ENCODE data around the gene ARPC5L. TPM values are rescaled to one million over a fixed set of nuclear protein-coding genes. Genes with fewer than 3 reads are reported as not detected.

ARPC5L gene
- total and polyA plus RNA-seq, 2 donors from 2014 or later = 31.7 to 52.7 TPM

DNA sequence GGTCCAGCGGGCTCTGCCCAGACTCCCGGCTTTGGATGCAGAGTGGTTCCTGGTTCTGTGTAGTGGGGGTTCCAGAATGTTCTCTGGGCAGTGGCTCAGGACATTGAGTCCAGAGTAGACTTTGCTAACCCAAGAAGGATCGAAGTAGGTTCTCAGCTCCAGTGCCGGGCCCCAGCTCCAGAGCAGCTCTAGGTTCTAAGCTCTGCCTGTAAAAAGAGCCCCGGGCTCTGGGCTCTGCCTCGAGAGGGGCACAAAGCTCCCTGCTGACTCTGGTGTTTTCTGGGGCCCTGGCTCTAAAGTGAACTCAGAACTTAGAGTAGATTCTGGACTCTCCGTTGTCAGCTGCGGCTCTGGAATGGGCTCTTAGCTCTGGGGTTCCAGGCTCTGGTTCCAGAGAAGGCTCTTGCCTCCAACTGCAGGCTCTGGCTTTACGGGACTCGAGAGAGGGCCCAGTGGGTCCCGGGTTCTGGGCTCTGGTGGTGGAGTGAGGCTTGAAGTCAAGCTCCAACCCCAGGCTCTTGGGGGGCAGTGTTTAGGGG is 8.3 kb upstream of the ARPC5L start:
- Histone ChIP-seq H3K27me3 (ENCODE audit: control insufficient read depth, insufficient read depth, low read length) (no peaks in the 10 kb centered on the region), H3K4me3 (ENCODE audit: low read length in 3 of 3) (peak overlapping the region in 1 of 3 donors; percentile 43), H3K4me1 (ENCODE audit: control insufficient read depth in 2 of 3, insufficient read depth in 2 of 3, low read depth in 1 of 3, low read length in 3 of 3) (peaks cover 0 to 10% (median 0%) of the 10 kb centered on the region in 3 donors), H3K9ac (ENCODE audit: low read length in 3 of 3) (peak overlapping the region in 1 of 3 donors; percentile 37), H3K27ac (ENCODE audit: low read depth in 2 of 2, low read length in 2 of 2) (no peak overlapping the region), H3K9me3 (ENCODE audit: control insufficient read depth in 2 of 3, insufficient read depth in 1 of 3, low read length in 3 of 3) (no peaks in the 10 kb centered on the region), H3K36me3 (ENCODE audit: control insufficient read depth in 2 of 3, insufficient read depth in 3 of 3, low read length in 3 of 3) (peaks cover 0 to 13% (median 8%) of the 10 kb centered on the region in 3 donors)
- FAIRE-seq = no peak
- intact Hi-C loops (cut with DNase I) = loop anchor here (5.0 kb wide), 1 partner anchor 76 kb away; the partner anchor contains the start of gene OLFML2A
- no peak for TF ChIP-seq CTCF (IDR thresholded peaks at IDR 0.05; ENCODE audit: borderline replicate concordance, extremely low read depth, insufficient read depth)
- DNase-seq = no peak

GRCh38 chr9:124854161-124854560 is 7.8 kb upstream of the ARPC5L start:
- intact Hi-C loops (cut with DNase I) = loop anchor here (5.0 kb wide), 1 partner anchor 77 kb away; the partner anchor contains the start of gene OLFML2A
- TF ChIP-seq CTCF (IDR thresholded peaks at IDR 0.05; ENCODE audit: borderline replicate concordance, extremely low read depth, insufficient read depth) = no peak
- Histone ChIP-seq H3K9ac (ENCODE audit: low read length in 3 of 3) (no peak overlapping the region), H3K4me3 (ENCODE audit: low read length in 3 of 3) (no peak overlapping the region), H3K36me3 (ENCODE audit: control insufficient read depth in 2 of 3, insufficient read depth in 3 of 3, low read length in 3 of 3) (peaks cover under 1 to 18% (median 8%) of the 10 kb centered on the region in 3 donors), H3K27ac (ENCODE audit: low read depth in 2 of 2, low read length in 2 of 2) (no peak overlapping the region), H3K4me1 (ENCODE audit: control insufficient read depth in 2 of 3, insufficient read depth in 2 of 3, low read depth in 1 of 3, low read length in 3 of 3) (peaks cover 0 to 10% (median 0%) of the 10 kb centered on the region in 3 donors), H3K9me3 (ENCODE audit: control insufficient read depth in 2 of 3, insufficient read depth in 1 of 3, low read length in 3 of 3) (no peaks in the 10 kb centered on the region), H3K27me3 (ENCODE audit: control insufficient read depth, insufficient read depth, low read length) (no peaks in the 10 kb centered on the region)
- FAIRE-seq (no peak), DNase-seq (no peak)

DNA sequence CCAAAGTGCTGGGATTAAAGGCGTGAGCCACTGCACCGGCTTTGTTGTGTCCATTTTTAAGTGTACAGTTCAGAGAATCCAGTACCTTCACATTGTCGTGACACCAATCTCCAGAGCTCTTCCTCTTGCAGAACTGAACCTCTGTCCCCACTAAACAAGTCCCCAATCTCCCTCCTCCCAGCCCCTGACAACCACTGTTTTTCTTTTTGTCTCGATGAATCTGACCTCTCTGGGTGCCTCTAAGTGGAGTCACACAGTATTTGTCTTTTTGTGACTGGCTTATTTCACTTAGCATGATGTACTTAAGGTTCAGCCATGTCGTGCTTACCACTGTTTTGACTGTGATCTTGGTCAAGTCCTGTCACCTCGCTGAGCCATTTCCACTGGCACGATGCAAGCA is 7.1 kb upstream of the ARPC5L start:
- no peak for TF ChIP-seq CTCF (IDR thresholded peaks at IDR 0.05; ENCODE audit: borderline replicate concordance, extremely low read depth, insufficient read depth)

More for the DNA sequence above, 7.1 kb upstream of the ARPC5L start:
- no peaks in the 10 kb centered on the region for H3K27me3 ChIP-seq (ENCODE audit: control insufficient read depth, insufficient read depth, low read length)
- FAIRE-seq = no peak
- H3K4me1 ChIP-seq (ENCODE audit: control insufficient read depth in 2 of 3, insufficient read depth in 2 of 3, low read depth in 1 of 3, low read length in 3 of 3) = peaks cover 0 to 10% (median 0%) of the 10 kb centered on the region in 3 donors
- no peak for DNase-seq
- H3K27ac ChIP-seq (ENCODE audit: low read depth in 2 of 2, low read length in 2 of 2) = no peak overlapping the region
- intact Hi-C loops (cut with DNase I) = loop anchor here (5.0 kb wide), 1 partner anchor 78 kb away; the partner anchor contains the start of gene OLFML2A
- no peak overlapping the region for H3K9ac ChIP-seq (ENCODE audit: low read length in 3 of 3)
- H3K36me3 ChIP-seq (ENCODE audit: control insufficient read depth in 2 of 3, insufficient read depth in 3 of 3, low read length in 3 of 3) = peaks cover 4 to 24% (median 11%) of the 10 kb centered on the region in 3 donors
- no peak overlapping the region for H3K4me3 ChIP-seq (ENCODE audit: low read length in 3 of 3)
- no peaks in the 10 kb centered on the region for H3K9me3 ChIP-seq (ENCODE audit: control insufficient read depth in 2 of 3, insufficient read depth in 1 of 3, low read length in 3 of 3)
